Measurements from ENCODE around the gene ANK3.

Gene ANK3

DNA sequence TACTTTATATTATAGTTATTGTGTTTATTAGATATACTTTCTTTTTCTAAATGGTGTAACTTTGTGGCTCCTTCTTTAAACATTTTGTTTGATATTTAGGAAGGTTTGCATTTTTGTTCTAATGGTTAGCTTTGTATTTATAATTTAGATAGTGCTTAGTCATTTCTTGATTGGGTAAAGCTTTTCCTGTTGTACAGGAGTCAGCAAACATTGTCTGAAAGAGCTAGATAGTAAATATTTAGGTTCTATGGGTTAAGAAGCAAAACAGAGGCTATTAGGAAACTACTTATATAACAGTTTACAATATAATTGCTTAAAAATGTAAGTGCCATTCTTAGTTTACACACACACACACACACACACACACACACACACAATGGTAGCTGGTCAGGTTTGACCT is 412.8 kb downstream of the ANK3 start:
- no peaks in the 10 kb centered on the region for H3K36me3 ChIP-seq
- H3K27me3 ChIP-seq (ENCODE audit: insufficient read depth, low read depth, severe bottlenecking): no peaks in the 10 kb centered on the region
- H3K9me3 ChIP-seq (ENCODE audit: severe bottlenecking): no peaks in the 10 kb centered on the region
- H3K27ac ChIP-seq: no peak overlapping the region
- no peak overlapping the region for H3K4me3 ChIP-seq (ENCODE audit: low read depth, low read length)
- TF ChIP-seq, protein P1, sequence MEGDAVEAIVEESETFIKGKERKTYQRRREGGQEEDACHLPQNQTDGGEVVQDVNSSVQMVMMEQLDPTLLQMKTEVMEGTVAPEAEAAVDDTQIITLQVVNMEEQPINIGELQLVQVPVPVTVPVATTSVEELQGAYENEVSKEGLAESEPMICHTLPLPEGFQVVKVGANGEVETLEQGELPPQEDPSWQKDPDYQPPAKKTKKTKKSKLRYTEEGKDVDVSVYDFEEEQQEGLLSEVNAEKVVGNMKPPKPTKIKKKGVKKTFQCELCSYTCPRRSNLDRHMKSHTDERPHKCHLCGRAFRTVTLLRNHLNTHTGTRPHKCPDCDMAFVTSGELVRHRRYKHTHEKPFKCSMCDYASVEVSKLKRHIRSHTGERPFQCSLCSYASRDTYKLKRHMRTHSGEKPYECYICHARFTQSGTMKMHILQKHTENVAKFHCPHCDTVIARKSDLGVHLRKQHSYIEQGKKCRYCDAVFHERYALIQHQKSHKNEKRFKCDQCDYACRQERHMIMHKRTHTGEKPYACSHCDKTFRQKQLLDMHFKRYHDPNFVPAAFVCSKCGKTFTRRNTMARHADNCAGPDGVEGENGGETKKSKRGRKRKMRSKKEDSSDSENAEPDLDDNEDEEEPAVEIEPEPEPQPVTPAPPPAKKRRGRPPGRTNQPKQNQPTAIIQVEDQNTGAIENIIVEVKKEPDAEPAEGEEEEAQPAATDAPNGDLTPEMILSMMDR (IDR thresholded peaks at IDR 0.05; ENCODE audit: low read depth, low read length): no peak
- DNase-seq: no peak

Measured in WERI-Rb-1 (cell line).